Thyroid gland (tissue), 4 donors: Measurements from ENCODE around the gene REC8. TPM values are rescaled to one million over a fixed set of nuclear protein-coding genes. Genes with fewer than 3 reads are reported as not detected.

Experiments used
- DNase-seq, 2 donors: peaks; one replicate each; pipeline ENCODE4 v3.0.0-alpha.2; 2019
- H3K27ac ChIP-seq, 3 donors: fragments of 200-600 bp; sonication (generic); 1 replicate in 2 of 3; 2 replicates in 1 of 3; pipeline ENCODE4 v1.5.1; 2016 to 2019; ENCODE audit warnings: mild to moderate bottlenecking in 1 of 3, moderate library complexity in 1 of 3
- H3K27me3 ChIP-seq: fragments of 200-600 bp; sonication (generic); one replicate; pipeline ENCODE4 v1.5.1; 2019
- H3K36me3 ChIP-seq, 2 donors: fragments of 200-600 bp; sonication (generic); one replicate each; pipeline ENCODE4 v1.5.1; 2016 to 2019
- H3K4me1 ChIP-seq, 2 donors: fragments of 200-600 bp; sonication (generic); one replicate each; pipeline ENCODE4 v1.5.1; 2017 to 2019
- H3K4me3 ChIP-seq, 3 donors: fragments of 200-600 bp; sonication (generic); replicated peaks in 1 of 3; 1 replicate in 2 of 3; 2 replicates in 1 of 3; pipeline ENCODE4 v1.5.1; 2016; ENCODE audit warnings: mild to moderate bottlenecking in 1 of 3
- H3K9me3 ChIP-seq: fragments of 200-600 bp; sonication (generic); one replicate; pipeline ENCODE4 v1.5.1; 2017
- POLR2A ChIP-seq, 2 donors: fragments of 450-650 bp; IDR thresholded peaks; one replicate each; pipeline ENCODE4 v1.6.1; 2017; ENCODE audit warnings: antibody characterized with exemption in 2 of 2, mild to moderate bottlenecking in 2 of 2, moderate library complexity in 1 of 2
- WGBS, 2 donors: methylation state at CpG; one replicate each; pipeline ENCODE4 v1.1.5; 2017; 5-methylcytosine and 5-hydroxymethylcytosine counted together
- intact Hi-C: fragments of 100-400 bp; cut with DNase I; formaldehyde crosslinking; loops from one replicate; pipeline ENCODE4 v1.15.1; 2023
- total RNA-seq, 4 donors: library from RNA; depleted of rRNA; stranded (reverse); fragments of >200 nt; gene quantifications; one replicate each; pipeline ENCODE4 v1.2.3, GENCODE V29; 2016
- TF ChIP-seq, protein P1 (sequence below), 6 experiments: fragments of 200-600 bp in 3 of 6; fragments of 450-650 bp in 3 of 6; sonication (generic) in 3 of 6; IDR thresholded peaks; one replicate each; pipeline ENCODE4 v1.5.1; 2016 to 2019; ENCODE audit warnings: antibody characterized with exemption in 6 of 6, mild to moderate bottlenecking in 2 of 6, inconsistent platforms in 1 of 6, moderate library complexity in 1 of 6

The REC8 gene
- total RNA-seq, 4 donors from 2014 or later, result 4.1 to 7.1 (median 5.4) TPM

DNA sequence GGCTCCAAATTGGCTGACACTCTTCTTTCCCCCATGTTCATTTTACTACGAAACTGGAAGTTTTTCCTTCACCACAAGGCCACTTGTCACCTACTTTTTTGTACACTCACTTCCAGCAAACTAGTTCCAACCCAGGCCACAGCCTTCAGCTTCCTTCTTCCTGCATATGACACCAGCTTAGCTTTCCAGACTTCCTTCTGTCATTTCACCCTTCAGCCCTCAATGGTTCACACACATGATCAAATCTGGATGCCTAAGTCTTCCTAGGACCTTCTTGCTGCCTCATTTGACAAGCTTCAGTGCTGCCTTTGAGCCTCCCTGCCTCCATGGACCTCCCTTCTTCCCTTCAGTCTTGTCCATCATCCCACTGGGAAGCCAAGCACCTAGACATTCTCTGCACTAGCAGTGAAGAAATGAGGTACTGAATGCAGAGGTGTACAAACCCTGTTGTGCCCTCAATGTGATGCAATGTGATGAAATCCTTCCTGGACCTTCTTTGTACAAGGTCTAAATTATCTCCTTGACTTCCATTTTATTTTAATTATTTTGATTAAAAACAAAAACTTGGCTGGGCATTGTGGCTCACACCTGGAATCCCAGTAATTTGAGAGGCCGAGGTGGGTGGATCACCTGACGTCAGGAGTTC, 4.3 kb upstream of the REC8 start:
- no peak for TF ChIP-seq POLR2A (IDR thresholded peaks at IDR 0.05)
- TF ChIP-seq, protein P1, sequence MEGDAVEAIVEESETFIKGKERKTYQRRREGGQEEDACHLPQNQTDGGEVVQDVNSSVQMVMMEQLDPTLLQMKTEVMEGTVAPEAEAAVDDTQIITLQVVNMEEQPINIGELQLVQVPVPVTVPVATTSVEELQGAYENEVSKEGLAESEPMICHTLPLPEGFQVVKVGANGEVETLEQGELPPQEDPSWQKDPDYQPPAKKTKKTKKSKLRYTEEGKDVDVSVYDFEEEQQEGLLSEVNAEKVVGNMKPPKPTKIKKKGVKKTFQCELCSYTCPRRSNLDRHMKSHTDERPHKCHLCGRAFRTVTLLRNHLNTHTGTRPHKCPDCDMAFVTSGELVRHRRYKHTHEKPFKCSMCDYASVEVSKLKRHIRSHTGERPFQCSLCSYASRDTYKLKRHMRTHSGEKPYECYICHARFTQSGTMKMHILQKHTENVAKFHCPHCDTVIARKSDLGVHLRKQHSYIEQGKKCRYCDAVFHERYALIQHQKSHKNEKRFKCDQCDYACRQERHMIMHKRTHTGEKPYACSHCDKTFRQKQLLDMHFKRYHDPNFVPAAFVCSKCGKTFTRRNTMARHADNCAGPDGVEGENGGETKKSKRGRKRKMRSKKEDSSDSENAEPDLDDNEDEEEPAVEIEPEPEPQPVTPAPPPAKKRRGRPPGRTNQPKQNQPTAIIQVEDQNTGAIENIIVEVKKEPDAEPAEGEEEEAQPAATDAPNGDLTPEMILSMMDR (IDR thresholded peaks at IDR 0.05), result no peak
- WGBS, 2 donors, result 91 to 96% methylated on average over 3 of the region's 3 CpGs
- intact Hi-C loops, result no loop called here
- H3K4me1 ChIP-seq, result peaks cover 12% of the 10 kb centered on the region in 2 donors
- no peak overlapping the region for H3K4me3 ChIP-seq
- no peaks in the 10 kb centered on the region for H3K9me3 ChIP-seq
- H3K36me3 ChIP-seq, result peaks cover 38 to 40% of the 10 kb centered on the region in 2 donors
- H3K27me3 ChIP-seq, result no peaks in the 10 kb centered on the region
- H3K27ac ChIP-seq, result no peak overlapping the region
- DNase-seq, result no peak

- Histone ChIP-seq H3K27ac (no peak overlapping the region), H3K27me3 (no peaks in the 10 kb centered on the region), H3K4me3 (peak overlapping the region in 1 of 3 donors; percentile 6), H3K9me3 (no peaks in the 10 kb centered on the region), H3K4me1 (peaks cover 3 to 5% of the 10 kb centered on the region in 2 donors), H3K36me3 (no peaks in the 10 kb centered on the region)
- intact Hi-C loops, result no loop called here
- 33 to 41% methylated on average over 25 to 30 of the region's 30 CpGs for WGBS, 2 donors
- TF ChIP-seq POLR2A (IDR thresholded peaks at IDR 0.05), result no peak
- TF ChIP-seq, protein P1 (IDR thresholded peaks at IDR 0.05), result no peak
- DNase-seq, result peak in 1 of 2 donors; percentile 6
Observed at GRCh38 chr14:24172261-24172860, 481 bp downstream of the REC8 start.

DNA sequence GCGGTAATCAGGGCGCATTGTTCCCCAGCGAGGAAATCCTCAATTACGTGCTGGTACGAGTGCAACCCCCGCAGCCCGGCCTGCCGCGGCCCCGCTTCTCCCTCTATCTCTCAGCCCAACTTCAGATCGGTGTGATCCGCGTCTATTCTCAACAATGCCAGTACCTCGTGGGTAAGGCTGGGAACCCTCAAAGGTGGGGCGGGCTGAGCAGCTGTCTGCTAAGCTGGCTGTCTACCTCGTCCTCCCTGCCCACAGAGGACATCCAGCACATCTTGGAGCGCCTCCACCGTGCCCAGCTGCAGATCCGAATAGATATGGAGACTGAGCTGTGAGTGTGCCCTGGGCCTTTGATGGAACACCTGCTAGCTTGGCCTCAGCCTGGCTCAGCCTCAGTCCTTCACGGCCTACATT, 996 bp downstream of the REC8 start:
- 69 to 77% methylated on average over 14 to 20 of the region's 20 CpGs for WGBS, 2 donors
- DNase-seq, result no peak
- Histone ChIP-seq H3K4me3 (no peak overlapping the region), H3K4me1 (peaks cover 3 to 5% of the 10 kb centered on the region in 2 donors), H3K27ac (no peak overlapping the region), H3K27me3 (no peaks in the 10 kb centered on the region), H3K9me3 (no peaks in the 10 kb centered on the region), H3K36me3 (no peaks in the 10 kb centered on the region)
- intact Hi-C loops, result no loop called here
- TF ChIP-seq, protein P1 (IDR thresholded peaks at IDR 0.05), result no peak
- no peak for TF ChIP-seq POLR2A (IDR thresholded peaks at IDR 0.05)

- no peaks in the 10 kb centered on the region for H3K27me3 ChIP-seq
- H3K36me3 ChIP-seq, result peaks cover 7 to 11% of the 10 kb centered on the region in 2 donors
- H3K4me1 ChIP-seq, result peaks cover 1 to 17% of the 10 kb centered on the region in 2 donors
- no peak overlapping the region for H3K4me3 ChIP-seq
- no peak for DNase-seq
- intact Hi-C loops, result no loop called here
- no peak for TF ChIP-seq POLR2A (IDR thresholded peaks at IDR 0.05)
- TF ChIP-seq, protein P1 (IDR thresholded peaks at IDR 0.05), result no peak
- H3K27ac ChIP-seq, result no peak overlapping the region
- 95 to 97% methylated on average over 4 to 5 of the region's 5 CpGs for WGBS, 2 donors
- H3K9me3 ChIP-seq, result no peaks in the 10 kb centered on the region
Observed at GRCh38 chr14:24176599-24176998, 4.7 kb downstream of the REC8 start.
